Measurements from ENCODE around the gene VSIG1. TPM values are rescaled to one million over a fixed set of nuclear protein-coding genes. Genes with fewer than 3 reads are reported as not detected.

Gene VSIG1
- total RNA-seq (2014; rRNA removed; shearing (Covaris generic)) = not detected in 2 replicates

DNA sequence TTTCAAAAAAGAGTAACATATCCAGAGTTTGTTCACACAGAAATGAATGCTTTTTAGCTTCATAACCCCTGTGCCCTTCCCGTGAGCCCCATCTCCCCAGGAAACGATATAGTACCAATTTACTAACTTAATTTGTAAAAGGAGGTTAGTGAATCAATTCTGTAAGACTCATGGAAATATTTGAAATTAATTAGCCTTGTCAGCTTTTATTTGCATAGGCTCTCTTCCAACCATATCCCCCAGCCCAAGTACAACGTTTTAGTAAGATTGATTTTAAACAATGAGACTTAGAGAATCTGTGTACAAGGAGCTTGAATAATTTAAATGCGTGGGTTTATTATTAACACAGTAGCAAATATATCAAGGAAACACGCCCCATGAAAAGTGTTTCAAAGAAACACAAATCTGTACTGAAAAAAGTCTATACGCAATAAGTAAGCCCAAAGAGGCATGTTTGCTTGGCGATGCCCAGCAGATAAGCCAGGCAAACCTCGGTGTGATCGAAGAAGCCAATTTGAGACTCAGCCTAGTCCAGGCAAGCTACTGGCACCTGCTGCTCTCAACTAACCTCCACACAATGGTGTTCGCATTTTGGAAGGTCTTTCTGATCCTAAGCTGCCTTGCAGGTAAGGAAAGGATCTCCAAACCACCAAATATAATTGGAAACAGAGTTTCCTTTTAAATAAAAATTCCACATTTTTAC lies at the start of gene VSIG1:
VSIG1 (plus strand) TSS at position 512 of the 703 bp plus-strand sequence; CDS start at position 578, 66 bp downstream.

DNA sequence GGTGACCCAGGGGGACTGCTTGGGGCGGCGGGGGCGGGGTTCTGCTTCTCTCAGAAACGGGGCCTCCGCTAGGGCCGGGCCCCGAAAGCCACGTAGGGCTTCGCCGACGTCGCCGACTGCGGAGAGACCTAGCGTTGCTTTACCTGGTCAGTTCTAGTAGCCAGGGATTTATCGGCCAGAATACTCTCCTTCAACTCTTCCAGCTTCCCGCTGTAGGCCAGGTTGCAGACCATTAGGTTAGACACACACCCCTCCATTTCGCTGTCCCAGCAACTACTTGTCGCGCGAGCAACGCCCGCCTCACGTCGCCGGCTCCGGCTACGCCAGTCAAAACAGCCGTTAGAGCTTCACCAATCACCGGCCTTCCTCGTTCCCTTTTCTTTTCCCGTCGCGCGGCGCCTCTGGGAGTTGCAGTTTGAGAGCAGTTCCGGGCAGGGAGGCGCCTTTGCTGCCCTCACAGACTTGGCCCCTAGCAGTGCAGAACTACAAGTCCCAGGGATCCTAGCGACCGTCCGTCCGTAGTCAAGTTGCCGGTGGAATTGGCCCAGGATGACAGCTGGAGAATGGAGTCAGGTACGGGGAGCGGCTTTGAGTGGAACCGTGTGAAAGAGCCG lies 46.5 kb downstream of the VSIG1 start, which contains the start of the genes ATG4A and PSMD10:
ATG4A (plus strand) TSS at position 515 of the 614 bp plus-strand sequence; CDS start at position 564, 49 bp downstream.
PSMD10 (minus strand) TSS at position 279 of the 614 bp plus-strand sequence; CDS start at position 257, 22 bp downstream.

Other genes starting within 250 kb of the VSIG1 start
- 1.2 and 2.6 TPM in 2 replicates for gene MID2, start 219.2 kb upstream of the VSIG1 start, total RNA-seq (2014; rRNA removed; shearing (Covaris generic))
- not detected in 2 replicates for gene TEX13B, start 62.7 kb upstream of the VSIG1 start, total RNA-seq (2014; rRNA removed; shearing (Covaris generic))
- gene PSMD10, start 46.5 kb downstream of the VSIG1 start, total RNA-seq (2014; rRNA removed; shearing (Covaris generic)) = 42.6 and 51.9 TPM in 2 replicates
- 2.5 and 3.7 TPM in 2 replicates for gene ATG4A, start 46.7 kb downstream of the VSIG1 start, total RNA-seq (2014; rRNA removed; shearing (Covaris generic))

Measured in A375 (cell line).